ENCODE measurements around the gene ACAD10. TPM values are rescaled to one million over a fixed set of nuclear protein-coding genes. Genes with fewer than 3 reads are reported as not detected.
A peak's percentile ranks its signal among the peaks of the same experiment; 100 is the strongest.

Gene ACAD10
- total and polyA plus RNA-seq, 9 donors = 14.2 to 27.0 (median 21.7) TPM

- Histone ChIP-seq H3K4me3 (peak overlapping the region; percentile 54), H3K4me1 (ENCODE audit: insufficient read depth) (peaks cover 18% of the 10 kb centered on the region), H3K27me3 (no peaks in the 10 kb centered on the region), H3K27ac (no peak overlapping the region), H3K36me3 (no peaks in the 10 kb centered on the region), H3K9me3 (no peaks in the 10 kb centered on the region)
- TF ChIP-seq POLR2A (IDR thresholded peaks at IDR 0.05) (no peak), EP300 (IDR thresholded peaks at IDR 0.05) (no peak), CTCF (IDR thresholded peaks at IDR 0.05) (no peak)
- 80 to 81% (median 80%) methylated on average over 9 of the region's 9 CpGs for WGBS, 3 donors
- intact Hi-C loops (cut with DNase I) = no loop called here
- no peak for DNase-seq
Measured at GRCh38 chr12:111768159-111768895, 82.5 kb downstream of the ACAD10 start.

- H3K4me1 ChIP-seq (ENCODE audit: insufficient read depth) = peaks cover 23% of the 10 kb centered on the region
- intact Hi-C loops (cut with DNase I) = no loop called here
- no peak overlapping the region for H3K27ac ChIP-seq
- 85 to 90% (median 86%) methylated on average over 8 of the region's 8 CpGs for WGBS, 3 donors
- H3K36me3 ChIP-seq = no peaks in the 10 kb centered on the region
- no peaks in the 10 kb centered on the region for H3K27me3 ChIP-seq
- no peak for TF ChIP-seq CTCF (IDR thresholded peaks at IDR 0.05)
- TF ChIP-seq POLR2A (IDR thresholded peaks at IDR 0.05) = no peak
- no peak for TF ChIP-seq EP300 (IDR thresholded peaks at IDR 0.05)
- no peaks in the 10 kb centered on the region for H3K9me3 ChIP-seq
- DNase-seq = no peak
- H3K4me3 ChIP-seq = no peak overlapping the region
Measured at GRCh38 chr12:111769599-111769998, 83.7 kb downstream of the ACAD10 start.

- H3K36me3 ChIP-seq = no peaks in the 10 kb centered on the region
- H3K4me3 ChIP-seq = peak overlapping the region; percentile 24
- TF ChIP-seq CTCF (IDR thresholded peaks at IDR 0.05) = no peak
- no peak for TF ChIP-seq POLR2A (IDR thresholded peaks at IDR 0.05)
- TF ChIP-seq EP300 (IDR thresholded peaks at IDR 0.05) = no peak
- WGBS, 3 donors = 10 to 12% (median 10%) methylated on average over 17 of the region's 17 CpGs
- no peaks in the 10 kb centered on the region for H3K9me3 ChIP-seq
- DNase-seq = peak; percentile 77 to 89 (median 85)
- no peaks in the 10 kb centered on the region for H3K27me3 ChIP-seq
- intact Hi-C loops (cut with DNase I) = no loop called here
- peak overlapping the region in 1 of 2 donors; percentile 86 for H3K27ac ChIP-seq
- H3K4me1 ChIP-seq (ENCODE audit: insufficient read depth) = peaks cover 31% of the 10 kb centered on the region
Measured at GRCh38 chr12:111773801-111774551, 88.1 kb downstream of the ACAD10 start.

GRCh38 chr12:111775205-111776193 lies 89.6 kb downstream of the ACAD10 start:
- Histone ChIP-seq H3K9me3 (no peaks in the 10 kb centered on the region), H3K27me3 (no peaks in the 10 kb centered on the region), H3K27ac (peak overlapping the region; percentile 67 to 86), H3K4me3 (no peak overlapping the region), H3K4me1 (ENCODE audit: insufficient read depth) (peaks cover 29% of the 10 kb centered on the region), H3K36me3 (no peaks in the 10 kb centered on the region)
- WGBS, 3 donors = 2 to 4% (median 4%) methylated on average over 15 of the region's 15 CpGs
- TF ChIP-seq EP300 (IDR thresholded peaks at IDR 0.05) (no peak), CTCF (IDR thresholded peaks at IDR 0.05) (no peak), POLR2A (IDR thresholded peaks at IDR 0.05) (no peak)
- DNase-seq = peak; percentile 79 to 86 (median 85)
- intact Hi-C loops (cut with DNase I) = no loop called here
